Hematopoietic multipotent progenitor cell treated with erythropoietin and hydrocortisone succinate and interleukin-3 and kit ligand, for 6 days (in vitro differentiated cells): ENCODE results near the gene TCIRG1.

ENCODE experiments used
- DNase-seq: peaks from one replicate; pipeline ENCODE4 v3.0.0-alpha.2; 2015

TCIRG1 gene

DNA sequence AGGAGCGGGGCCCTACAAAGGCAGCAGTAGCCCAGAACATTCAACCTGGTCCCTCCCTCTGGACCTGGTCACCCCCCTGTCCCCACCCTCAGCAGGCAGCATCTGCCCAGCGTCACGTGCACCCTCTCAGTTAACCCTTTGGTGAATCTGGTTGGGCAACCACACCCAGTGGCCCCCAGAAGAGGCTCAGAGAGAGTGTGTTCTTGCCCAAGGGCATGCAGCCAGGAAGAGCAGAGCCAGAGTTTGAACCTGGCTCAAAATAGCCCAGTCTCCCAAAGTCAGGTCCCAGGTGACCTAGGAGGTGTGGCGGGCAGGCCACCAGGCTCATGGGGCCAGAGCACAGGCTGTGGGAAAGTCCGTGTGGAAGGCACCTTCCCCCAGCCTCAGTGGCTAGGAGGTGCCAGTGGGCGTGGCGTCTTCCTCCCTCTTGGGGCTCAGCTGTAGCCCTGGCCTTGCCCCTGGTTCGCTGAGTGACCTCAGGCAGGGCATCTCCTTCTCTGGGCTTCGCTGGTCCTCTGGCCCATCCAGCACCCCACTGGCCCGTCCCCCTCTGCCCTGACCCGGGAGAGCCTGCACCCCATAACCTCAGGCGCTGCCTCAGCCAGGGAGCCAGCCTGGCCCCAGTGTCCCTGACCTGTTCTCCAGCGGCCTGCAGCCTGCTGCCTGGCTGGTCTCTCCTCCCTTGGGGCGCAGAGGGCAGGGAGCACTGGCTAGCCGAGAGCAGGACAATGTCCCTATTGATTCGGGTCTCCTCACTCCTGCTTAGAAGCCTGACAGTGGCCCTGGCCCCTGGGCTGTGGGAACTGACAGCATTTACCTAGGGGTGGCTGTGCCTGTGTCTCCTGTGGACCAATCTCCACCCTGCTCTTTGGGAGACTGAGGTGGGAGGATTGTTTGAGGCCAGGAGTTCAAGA is 21.7 kb upstream of the TCIRG1 start:
- DNase-seq, result peak; percentile 73

- no peak for DNase-seq
Observed at GRCh38 chr11:68017980-68018729, 20.7 kb upstream of the TCIRG1 start.

- no peak for DNase-seq
Observed at GRCh38 chr11:68018730-68019190, 20.1 kb upstream of the TCIRG1 start.

- DNase-seq, result no peak
Observed at GRCh38 chr11:68019486-68019885, 19.3 kb upstream of the TCIRG1 start.

DNA sequence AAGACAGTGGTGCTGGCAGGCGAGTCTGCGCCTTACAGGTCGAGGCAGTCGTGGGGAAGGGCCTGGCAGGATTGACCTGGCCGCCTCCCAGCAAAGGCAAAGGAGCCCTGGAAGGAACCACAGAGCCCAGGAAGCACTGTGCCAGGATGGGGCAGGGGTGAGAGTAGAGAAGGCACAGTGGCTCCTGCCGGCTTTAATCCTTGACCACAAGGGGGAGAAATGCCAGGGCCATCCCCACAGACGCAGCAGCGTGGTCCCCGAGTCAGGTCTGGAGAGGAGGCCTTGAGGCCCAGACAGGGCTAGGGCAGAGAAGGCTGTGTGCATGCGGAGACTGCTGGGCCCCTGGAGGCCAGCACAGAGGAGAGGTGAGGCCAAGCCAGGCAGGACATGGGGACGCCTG is 18.2 kb upstream of the TCIRG1 start:
- peak; percentile 44 for DNase-seq

- no peak for DNase-seq
Observed at GRCh38 chr11:68021167-68021787, 17.5 kb upstream of the TCIRG1 start.

- no peak for DNase-seq
Observed at GRCh38 chr11:68022531-68022930, 16.3 kb upstream of the TCIRG1 start.

- DNase-seq, result no peak
Observed at GRCh38 chr11:68024508-68024907, 14.3 kb upstream of the TCIRG1 start.

GRCh38 chr11:68025047-68025446 is 13.8 kb upstream of the TCIRG1 start:
- DNase-seq, result peak; percentile 70

GRCh38 chr11:68026391-68027105 is 12.3 kb upstream of the TCIRG1 start:
- no peak for DNase-seq

GRCh38 chr11:68027667-68028066 is 11.2 kb upstream of the TCIRG1 start:
- no peak for DNase-seq

- no peak for DNase-seq
Observed at GRCh38 chr11:68028802-68029545, 9.9 kb upstream of the TCIRG1 start.

GRCh38 chr11:68030318-68031143 is 8.3 kb upstream of the TCIRG1 start, which contains the start of gene NDUFS8:
TSS of gene NDUFS8 (plus strand) at chr11:68030681. CDS start at chr11:68032152, 1,471 bp downstream.
- DNase-seq, result peak; percentile 100

GRCh38 chr11:68031144-68031464 is 7.7 kb upstream of the TCIRG1 start:
- peak; percentile 73 for DNase-seq

DNA sequence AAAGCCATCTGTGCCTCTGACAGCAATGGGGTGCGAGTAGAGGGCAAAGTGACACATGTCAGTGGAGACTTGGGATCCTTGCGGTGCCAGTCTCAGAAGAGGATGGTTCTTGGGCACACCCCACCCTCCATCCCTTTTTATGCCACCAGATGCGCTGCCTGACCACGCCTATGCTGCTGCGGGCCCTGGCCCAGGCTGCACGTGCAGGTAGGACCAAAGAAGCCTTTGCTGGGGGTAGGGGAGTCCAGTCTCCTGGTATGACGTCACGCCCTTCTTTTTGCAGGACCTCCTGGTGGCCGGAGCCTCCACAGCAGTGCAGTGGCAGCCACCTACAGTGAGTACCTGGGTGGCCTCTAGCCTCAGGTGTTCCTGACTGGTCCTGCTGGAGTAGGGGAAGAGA is 6.8 kb upstream of the TCIRG1 start:
- DNase-seq, result no peak

DNA sequence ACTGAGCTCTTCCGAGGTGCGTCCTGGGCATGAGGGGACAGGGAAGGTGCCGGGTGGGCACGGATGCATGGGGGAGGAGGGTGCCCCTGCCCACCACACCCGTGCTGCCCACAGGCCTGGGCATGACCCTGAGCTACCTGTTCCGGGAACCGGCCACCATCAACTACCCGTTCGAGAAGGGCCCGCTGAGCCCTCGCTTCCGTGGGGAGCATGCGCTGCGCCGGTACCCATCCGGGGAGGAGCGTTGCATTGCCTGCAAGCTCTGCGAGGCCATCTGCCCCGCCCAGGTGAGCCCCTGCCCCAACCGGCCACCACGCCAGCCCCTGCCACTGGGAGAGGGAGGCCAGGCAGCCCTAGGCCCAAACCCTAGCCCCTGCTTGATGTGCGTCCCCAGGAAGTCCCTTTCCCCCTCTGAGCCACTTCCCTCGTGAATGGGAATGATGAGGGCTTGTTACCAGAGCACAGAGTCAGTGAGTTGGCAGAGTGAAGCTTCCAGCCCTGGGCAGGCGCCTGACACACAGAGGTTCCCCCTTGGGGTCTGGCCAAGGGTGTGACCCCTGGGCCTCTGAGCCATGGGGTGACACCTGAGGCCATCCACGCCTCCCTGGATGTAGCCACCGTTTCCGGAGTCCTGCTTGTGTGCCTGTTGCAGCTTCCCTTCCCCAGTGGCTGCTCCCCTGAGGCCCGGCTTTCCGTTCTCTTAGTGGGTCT is 5.7 kb upstream of the TCIRG1 start:
- no peak for DNase-seq

- no peak for DNase-seq
Observed at GRCh38 chr11:68033708-68034045, 5.1 kb upstream of the TCIRG1 start.

GRCh38 chr11:68035266-68035876 is 3.5 kb upstream of the TCIRG1 start:
- DNase-seq, result no peak

DNA sequence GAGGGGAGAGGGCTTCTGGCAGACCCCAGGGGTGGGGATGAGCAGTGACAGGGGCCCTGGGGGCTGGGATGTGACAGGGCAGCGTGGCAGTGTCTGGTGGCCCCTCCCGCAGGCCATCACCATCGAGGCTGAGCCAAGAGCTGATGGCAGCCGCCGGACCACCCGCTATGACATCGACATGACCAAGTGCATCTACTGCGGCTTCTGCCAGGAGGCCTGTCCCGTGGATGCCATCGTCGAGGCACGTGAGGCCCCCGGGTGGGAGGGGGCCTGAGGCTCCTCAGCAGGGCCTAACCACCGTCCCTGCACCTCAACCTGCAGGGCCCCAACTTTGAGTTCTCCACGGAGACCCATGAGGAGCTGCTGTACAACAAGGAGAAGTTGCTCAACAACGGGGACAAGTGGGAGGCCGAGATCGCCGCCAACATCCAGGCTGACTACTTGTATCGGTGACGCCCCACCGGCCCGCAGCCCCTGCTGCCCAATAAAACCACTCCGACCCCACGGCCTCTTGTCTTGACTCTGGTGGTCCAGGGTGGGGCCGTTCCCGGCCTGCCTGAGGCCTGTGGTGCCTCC is 2.6 kb upstream of the TCIRG1 start:
- no peak for DNase-seq
